RWPE1 (cell line): ENCODE data around the gene FOXRED2.

Source experiments
- CTCF ChIA-PET: fragments of 350-600 bp; sonication (Branson Sonifier 250); formaldehyde crosslinking; extraction: SDS; loops from one replicate; lab custom pipeline; 2021; lab: Yijun Ruan, JAX
- POLR2A ChIA-PET: fragments of 400-600 bp; formaldehyde crosslinking; extraction: SDS; loops from one replicate; lab custom pipeline; 2020; ENCODE audit warnings: antibody characterized with exemption; ENCODE audit not compliant: low non-redundant PET; lab: Yijun Ruan, JAX
- DNase-seq: peaks from one replicate; pipeline ENCODE4 v3.0.0; 2012; ENCODE audit warnings: low spot score
- H3K27ac ChIP-seq: fragments of 450-650 bp; 2 replicates; pipeline ENCODE4 v1.5.1; 2017
- CTCF ChIP-seq: fragments of 450-650 bp; conservative IDR thresholded peaks from 2 replicates; pipeline ENCODE4 v1.5.1; 2017; ENCODE audit warnings: low read depth, mild to moderate bottlenecking

FOXRED2 gene

GRCh38 chr22:36506637-36507517 is at the start of gene FOXRED2:
FOXRED2 (minus strand) TSS chr22:36507040; CDS start chr22:36506422, 618 bp downstream.
- POLR2A ChIA-PET: no interaction called here
- TF ChIP-seq CTCF: no peak
- CTCF ChIA-PET: interaction anchor here (0.6 kb wide), 1 partner anchor 47 kb away, joined by 4 read pairs; no protein-coding TSS in a partner anchor
- DNase-seq: peak; percentile 85
- peak within 1 kb of the TSS; percentile 82 for H3K27ac ChIP-seq

GRCh38 chr22:36554098-36554497 is 47.3 kb upstream of the FOXRED2 start:
- no peak overlapping the region for H3K27ac ChIP-seq
- ChIA-PET CTCF (no interaction called here), POLR2A (no interaction called here)
- no peak for DNase-seq
- no peak for TF ChIP-seq CTCF

GRCh38 chr22:36552289-36552688 is 45.4 kb upstream of the FOXRED2 start:
- ChIA-PET CTCF (no interaction called here), POLR2A (no interaction called here)
- H3K27ac ChIP-seq: no peak overlapping the region
- no peak for DNase-seq
- TF ChIP-seq CTCF: no peak

GRCh38 chr22:36550701-36551495 is 44.1 kb upstream of the FOXRED2 start:
- no peak for TF ChIP-seq CTCF
- ChIA-PET POLR2A (no interaction called here), CTCF (interaction anchor here (0.6 kb wide), 1 partner anchor 265 kb away, joined by 3 read pairs; no protein-coding TSS in a partner anchor)
- no peak overlapping the region for H3K27ac ChIP-seq
- no peak for DNase-seq

GRCh38 chr22:36549033-36549432 is 42.2 kb upstream of the FOXRED2 start:
- no peak overlapping the region for H3K27ac ChIP-seq
- no peak for DNase-seq
- TF ChIP-seq CTCF: no peak
- POLR2A ChIA-PET: no interaction called here
- CTCF ChIA-PET: no interaction called here

GRCh38 chr22:36548606-36549005 is 41.8 kb upstream of the FOXRED2 start:
- ChIA-PET CTCF (no interaction called here), POLR2A (no interaction called here)
- DNase-seq: no peak
- TF ChIP-seq CTCF: no peak
- no peak overlapping the region for H3K27ac ChIP-seq
